HepG2 (cell line): ENCODE data around the gene TSHZ2. TPM values are rescaled to one million over a fixed set of nuclear protein-coding genes. Genes with fewer than 3 reads are reported as not detected.

Experiments
- BHLHE40 ChIP-seq: IDR thresholded peaks from 2 replicates; pipeline ENCODE4 v1.6.1; 2011; ENCODE audit warnings: low read length, improper control_type of control experiment
- CHD4 ChIP-seq: fragments of 200-600 bp; sonication (generic); IDR thresholded peaks from 2 replicates; pipeline ENCODE4 v1.7.0; 2017; ENCODE audit warnings: mild to moderate bottlenecking, low read length, borderline replicate concordance
- DR1 ChIP-seq: sonication (generic); formaldehyde crosslinking; IDR thresholded peaks from 2 replicates; pipeline ENCODE4 v1.8.0; 2021; ENCODE audit warnings: mild to moderate bottlenecking, missing genetic modification reagents, inconsistent platforms
- MTF2 ChIP-seq: sonication (generic); formaldehyde crosslinking; IDR thresholded peaks from 2 replicates; pipeline ENCODE4 v1.5.0; 2020; ENCODE audit warnings: missing genetic modification reagents, borderline replicate concordance
- NONO ChIP-seq, 2 experiments: fragments of 450-650 bp in 1 of 2; sonication (generic) in 1 of 2; formaldehyde crosslinking in 1 of 2; IDR thresholded peaks in 1 of 2; conservative IDR thresholded peaks in 1 of 2; 2 replicates each; pipeline versions ENCODE4 v1.6.1 to v1.8.0; 2017 to 2022; ENCODE audit warnings: mild to moderate bottlenecking in 1 of 2, missing genetic modification reagents in 1 of 2, moderate library complexity in 1 of 2
- POLR2A ChIP-seq, 2 experiments: IDR thresholded peaks; 2 replicates each; pipeline ENCODE4 v1.6.1; 2011; ENCODE audit warnings: low read depth in 2 of 2, low read length in 2 of 2, mild to moderate bottlenecking in 1 of 2, moderate library complexity in 1 of 2; ENCODE audit not compliant: insufficient read depth in 1 of 2
- RFX3 ChIP-seq: IDR thresholded peaks from 2 replicates; pipeline ENCODE4 v1.6.1; 2016; ENCODE audit warnings: missing biosample characterization, missing genetic modification reagents
- TBX3 ChIP-seq: fragments of 450-650 bp; IDR thresholded peaks from 2 replicates; pipeline ENCODE4 v1.6.1; 2017; ENCODE audit warnings: antibody characterized with exemption, mild to moderate bottlenecking, inconsistent platforms, borderline replicate concordance
- TSC22D2 ChIP-seq: sonication (generic); formaldehyde crosslinking; IDR thresholded peaks from 2 replicates; pipeline ENCODE4 v1.5.1; 2020; ENCODE audit warnings: missing genetic modification reagents, mild to moderate bottlenecking, borderline replicate concordance
- ZNF10 ChIP-seq: sonication (generic); formaldehyde crosslinking; IDR thresholded peaks from 2 replicates; pipeline ENCODE4 v1.4.0; 2020; ENCODE audit warnings: mild to moderate bottlenecking, low read depth, missing genetic modification reagents, borderline replicate concordance
- ZNF282 ChIP-seq: fragments of 450-650 bp; IDR thresholded peaks from 2 replicates; pipeline ENCODE4 v1.6.1; 2018; ENCODE audit not compliant: partially characterized antibody
- ZNF747 ChIP-seq: sonication (generic); formaldehyde crosslinking; IDR thresholded peaks from 2 replicates; pipeline ENCODE4 v1.8.1; 2023; ENCODE audit warnings: missing genetic modification reagents, mild to moderate bottlenecking, borderline replicate concordance
- polyA plus RNA-seq, 8 experiments: library from polyadenylated mRNA; depleted of rRNA in 3 of 8; stranded (reverse) in 7 of 8; unstranded in 1 of 8; fragments of >200 nt; fragmentation: Illumina TruSeq in 4 of 8; extraction: Trizol in 4 of 8; gene quantifications; 2 replicates each; pipeline versions ENCODE4 v1.2.1 to v1.2.3, GENCODE V29; 2011 to 2016; ENCODE audit warnings: low read depth in 4 of 8, missing spikeins in 1 of 8, mixed read lengths in 1 of 8; ENCODE audit not compliant: insufficient read depth in 1 of 8
- total RNA-seq, 5 experiments: library from RNA; depleted of rRNA; stranded (reverse); fragments of >200 nt; fragmentation: Illumina TruSeq; extraction: Trizol; gene quantifications; 2 replicates each; pipeline ENCODE4 v1.2.3, GENCODE V29; 2016; ENCODE audit warnings: low read depth in 1 of 5
- TF ChIP-seq, protein P1 (sequence below): sonication (generic); formaldehyde crosslinking; IDR thresholded peaks from 2 replicates; pipeline ENCODE4 v1.5.1; 2020; ENCODE audit warnings: mild to moderate bottlenecking, missing genetic modification reagents, moderate library complexity
- TF ChIP-seq, protein P2 (sequence below): sonication (generic); formaldehyde crosslinking; IDR thresholded peaks from 2 replicates; pipeline ENCODE4 v1.8.1; 2023; ENCODE audit warnings: mild to moderate bottlenecking, missing genetic modification reagents
- TF ChIP-seq, protein P3 (sequence below): sonication (generic); formaldehyde crosslinking; IDR thresholded peaks from 2 replicates; pipeline ENCODE4 v1.5.1; 2020; ENCODE audit warnings: mild to moderate bottlenecking, missing genetic modification reagents, moderate library complexity

The TSHZ2 gene
- total and polyA plus RNA-seq, 2 of the 13 experiments (the other 11 are each of a cell fraction or from before 2014, with no cell fraction given), result 0.01 TPM; not detected in 1

DNA sequence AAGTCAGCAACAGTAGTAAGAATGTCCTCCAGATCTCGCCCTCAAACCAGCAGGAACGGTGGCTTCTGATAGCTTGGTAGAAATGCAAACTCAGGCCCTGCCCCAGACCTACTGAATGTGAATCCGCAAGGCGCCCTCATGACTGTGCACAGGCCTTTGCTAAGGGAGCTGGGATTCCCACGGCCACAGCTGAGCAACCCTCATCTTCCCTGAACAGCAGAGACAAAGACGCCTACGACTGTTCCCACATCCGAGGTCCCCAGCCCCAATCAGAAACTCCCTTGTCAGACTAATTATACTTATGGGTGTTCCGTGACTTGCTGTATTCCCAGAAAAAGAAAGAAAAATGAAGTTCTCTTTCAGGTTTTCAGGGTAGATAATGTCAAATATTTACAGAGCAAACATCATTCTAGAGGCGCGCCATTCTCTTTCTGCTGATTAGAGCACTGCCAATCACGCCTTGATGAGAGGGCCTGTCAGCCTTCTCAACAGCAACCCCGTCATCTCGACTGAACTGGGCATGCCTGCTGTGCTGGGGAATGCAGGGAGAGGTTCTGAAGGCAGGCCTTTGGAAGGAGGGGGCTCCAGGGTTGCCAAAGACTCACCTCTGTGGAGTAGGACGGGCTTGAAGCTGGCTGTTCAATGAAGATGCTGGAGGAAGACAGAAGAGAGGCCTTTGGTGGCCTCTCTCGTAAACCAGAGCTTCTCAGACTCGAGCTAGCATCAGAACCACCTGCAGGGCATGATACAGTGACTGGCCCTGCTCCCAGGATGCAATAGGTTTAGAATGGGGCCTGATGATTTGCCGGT, 541.5 kb downstream of the TSHZ2 start (continued):
- no peak for TF ChIP-seq ZNF282
- TF ChIP-seq, protein P1, sequence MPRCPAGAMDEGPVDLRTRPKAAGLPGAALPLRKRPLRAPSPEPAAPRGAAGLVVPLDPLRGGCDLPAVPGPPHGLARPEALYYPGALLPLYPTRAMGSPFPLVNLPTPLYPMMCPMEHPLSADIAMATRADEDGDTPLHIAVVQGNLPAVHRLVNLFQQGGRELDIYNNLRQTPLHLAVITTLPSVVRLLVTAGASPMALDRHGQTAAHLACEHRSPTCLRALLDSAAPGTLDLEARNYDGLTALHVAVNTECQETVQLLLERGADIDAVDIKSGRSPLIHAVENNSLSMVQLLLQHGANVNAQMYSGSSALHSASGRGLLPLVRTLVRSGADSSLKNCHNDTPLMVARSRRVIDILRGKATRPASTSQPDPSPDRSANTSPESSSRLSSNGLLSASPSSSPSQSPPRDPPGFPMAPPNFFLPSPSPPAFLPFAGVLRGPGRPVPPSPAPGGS (CRISPR knock-in tag), result 0 out of 2 replicates have a peak, but pooled peaks have one; percentile 40
- no peak for TF ChIP-seq NONO (IDR thresholded peaks at IDR 0.05)
- no peak for TF ChIP-seq NONO (CRISPR knock-in tag; conservative IDR thresholded peaks at IDR 0.05)
- TF ChIP-seq TBX3, result no peak; the same call in 1 of the 2 replicates
- TF ChIP-seq ZNF10 (CRISPR knock-in tag), result no peak
- no peak for TF ChIP-seq DR1 (CRISPR knock-in tag)
- TF ChIP-seq ZNF747, result no peak
- TF ChIP-seq, protein P2, sequence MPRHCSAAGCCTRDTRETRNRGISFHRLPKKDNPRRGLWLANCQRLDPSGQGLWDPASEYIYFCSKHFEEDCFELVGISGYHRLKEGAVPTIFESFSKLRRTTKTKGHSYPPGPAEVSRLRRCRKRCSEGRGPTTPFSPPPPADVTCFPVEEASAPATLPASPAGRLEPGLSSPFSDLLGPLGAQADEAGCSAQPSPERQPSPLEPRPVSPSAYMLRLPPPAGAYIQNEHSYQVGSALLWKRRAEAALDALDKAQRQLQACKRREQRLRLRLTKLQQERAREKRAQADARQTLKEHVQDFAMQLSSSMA (CRISPR knock-in tag), result no peak
- TF ChIP-seq, protein P3, sequence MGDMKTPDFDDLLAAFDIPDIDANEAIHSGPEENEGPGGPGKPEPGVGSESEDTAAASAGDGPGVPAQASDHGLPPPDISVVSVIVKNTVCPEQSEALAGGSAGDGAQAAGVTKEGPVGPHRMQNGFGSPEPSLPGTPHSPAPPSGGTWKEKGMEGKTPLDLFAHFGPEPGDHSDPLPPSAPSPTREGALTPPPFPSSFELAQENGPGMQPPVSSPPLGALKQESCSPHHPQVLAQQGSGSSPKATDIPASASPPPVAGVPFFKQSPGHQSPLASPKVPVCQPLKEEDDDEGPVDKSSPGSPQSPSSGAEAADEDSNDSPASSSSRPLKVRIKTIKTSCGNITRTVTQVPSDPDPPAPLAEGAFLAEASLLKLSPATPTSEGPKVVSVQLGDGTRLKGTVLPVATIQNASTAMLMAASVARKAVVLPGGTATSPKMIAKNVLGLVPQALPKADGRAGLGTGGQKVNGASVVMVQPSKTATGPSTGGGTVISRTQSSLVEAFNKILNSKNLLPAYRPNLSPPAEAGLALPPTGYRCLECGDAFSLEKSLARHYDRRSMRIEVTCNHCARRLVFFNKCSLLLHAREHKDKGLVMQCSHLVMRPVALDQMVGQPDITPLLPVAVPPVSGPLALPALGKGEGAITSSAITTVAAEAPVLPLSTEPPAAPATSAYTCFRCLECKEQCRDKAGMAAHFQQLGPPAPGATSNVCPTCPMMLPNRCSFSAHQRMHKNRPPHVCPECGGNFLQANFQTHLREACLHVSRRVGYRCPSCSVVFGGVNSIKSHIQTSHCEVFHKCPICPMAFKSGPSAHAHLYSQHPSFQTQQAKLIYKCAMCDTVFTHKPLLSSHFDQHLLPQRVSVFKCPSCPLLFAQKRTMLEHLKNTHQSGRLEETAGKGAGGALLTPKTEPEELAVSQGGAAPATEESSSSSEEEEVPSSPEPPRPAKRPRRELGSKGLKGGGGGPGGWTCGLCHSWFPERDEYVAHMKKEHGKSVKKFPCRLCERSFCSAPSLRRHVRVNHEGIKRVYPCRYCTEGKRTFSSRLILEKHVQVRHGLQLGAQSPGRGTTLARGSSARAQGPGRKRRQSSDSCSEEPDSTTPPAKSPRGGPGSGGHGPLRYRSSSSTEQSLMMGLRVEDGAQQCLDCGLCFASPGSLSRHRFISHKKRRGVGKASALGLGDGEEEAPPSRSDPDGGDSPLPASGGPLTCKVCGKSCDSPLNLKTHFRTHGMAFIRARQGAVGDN (CRISPR knock-in tag), result peak; percentile 72
- TF ChIP-seq MTF2, result no peak
- TF ChIP-seq POLR2A (IDR thresholded peaks at IDR 0.05; ENCODE audit: insufficient read depth in 1 of 2, low read depth in 2 of 2, low read length in 2 of 2), result no peak
- no peak for TF ChIP-seq BHLHE40
- no peak for TF ChIP-seq RFX3 (CRISPR knock-in tag)
- TF ChIP-seq CHD4, result no peak
- TF ChIP-seq TSC22D2 (CRISPR knock-in tag), result no peak
